Activated CD4-positive, CD25-positive, alpha-beta regulatory T cell treated with anti-CD3 and anti-CD28 coated beads, Interleukin-2, amount 50 U/mL, for 24 hours (primary cell): ENCODE measurements around the gene FHL3.

ENCODE experiments used
- ATAC-seq, 2 donors: fragments of 150-1000 bp; cut with Tn5 transposase; one replicate each; pipeline ENCODE4 v1.10.0; 2021; ENCODE audit warnings: mild to moderate bottlenecking in 1 of 2, moderate library complexity in 1 of 2

FHL3 gene

DNA sequence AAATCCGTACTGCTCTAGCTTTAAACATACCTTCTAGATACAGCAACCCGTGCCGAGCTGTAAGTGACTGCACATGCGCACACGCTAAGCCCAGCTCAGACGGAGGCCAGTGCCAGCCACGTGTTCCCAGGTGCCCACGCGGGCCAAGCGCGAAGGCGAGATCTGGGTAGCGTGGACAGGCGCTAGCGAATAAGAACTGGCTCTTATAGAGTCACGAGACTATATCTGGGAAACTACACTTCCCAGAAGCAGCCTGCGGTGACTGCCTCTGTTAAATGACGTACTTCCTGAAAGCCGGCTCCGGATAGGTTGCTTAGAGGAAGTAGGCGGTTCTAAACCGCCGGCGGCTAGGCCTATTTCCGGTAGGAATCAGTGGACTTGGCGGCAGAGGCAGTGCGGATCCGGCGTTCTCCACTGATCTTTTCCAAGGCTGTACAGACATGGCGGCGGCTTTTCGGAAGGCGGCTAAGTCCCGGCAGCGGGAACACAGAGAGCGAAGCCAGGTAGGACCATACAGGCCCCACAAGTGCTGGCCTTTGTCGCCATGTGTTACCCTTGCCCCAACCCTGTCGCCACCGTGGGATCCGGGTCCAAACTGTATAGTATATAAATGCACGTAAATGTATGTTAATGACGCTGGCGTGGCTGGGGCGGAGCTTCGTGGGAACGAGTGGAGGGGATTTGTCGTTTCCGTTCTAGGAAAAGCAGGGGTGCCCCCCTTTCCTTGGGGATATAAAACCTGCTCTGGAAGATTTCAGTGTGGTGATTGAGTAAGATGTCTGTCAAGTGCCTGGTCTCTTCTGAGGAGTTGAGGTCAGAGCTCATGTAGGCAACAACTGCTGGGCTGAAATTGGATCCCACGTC lies 7.3 kb upstream of the FHL3 start, which contains the start of gene UTP11:
Gene UTP11, plus strand, starts transcription at position 372 of the 864 bp plus-strand sequence. Its CDS starts 69 bp downstream, at position 441.
- peak; percentile 85 to 90 for ATAC-seq

DNA sequence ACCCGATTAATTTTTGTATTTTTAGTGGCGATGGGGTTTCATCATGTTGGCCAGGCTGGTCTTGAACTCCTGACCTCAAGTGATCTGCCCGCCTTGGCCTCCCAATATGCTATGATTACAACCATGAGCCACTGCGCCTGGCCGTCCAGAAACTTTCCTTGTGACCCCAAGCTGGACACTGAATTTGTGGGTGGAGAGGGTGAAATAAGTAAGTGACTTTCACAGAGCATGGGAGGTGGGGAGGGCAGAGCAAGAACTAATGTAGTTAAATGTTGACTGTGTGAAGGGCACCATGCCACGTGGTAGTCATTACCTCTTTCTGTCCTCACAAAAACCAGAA lies 4.5 kb upstream of the FHL3 start:
- no peak for ATAC-seq

DNA sequence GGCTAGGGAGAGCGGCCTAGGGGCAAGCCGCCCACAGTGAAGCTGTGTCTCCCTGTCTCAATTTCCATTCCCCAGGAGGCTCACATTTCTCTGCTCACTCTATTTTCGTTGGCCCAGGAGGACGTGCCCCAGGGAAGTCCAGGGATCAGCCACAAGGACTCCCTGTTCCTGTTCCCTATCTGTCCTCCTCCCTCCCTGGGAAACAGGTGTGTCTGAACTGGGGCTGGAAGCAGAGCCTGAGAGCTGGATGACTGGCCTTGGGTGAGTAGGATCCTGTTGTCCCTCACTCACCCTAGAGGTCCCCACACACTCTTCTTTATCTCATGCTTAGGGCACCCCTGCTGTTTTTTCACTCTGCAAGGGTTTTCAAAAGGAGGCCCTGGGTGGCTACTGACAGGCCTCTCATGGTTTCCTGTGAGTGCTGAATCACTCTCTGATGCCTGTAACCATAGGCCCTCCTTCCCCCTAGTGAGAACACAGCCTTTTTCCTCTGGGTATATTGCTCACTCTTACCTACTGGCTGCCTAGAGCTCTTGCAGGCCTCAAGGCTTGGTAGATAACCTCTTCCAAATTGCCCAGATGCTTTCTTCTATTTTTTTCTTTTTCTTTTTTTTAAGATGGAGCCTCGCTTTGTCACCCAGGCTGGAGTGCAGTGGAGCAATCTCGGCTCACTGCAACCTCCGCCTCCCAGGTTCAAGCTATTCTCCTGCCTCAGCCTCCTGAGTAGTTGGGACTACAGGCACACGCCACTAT lies 4.0 kb upstream of the FHL3 start:
- ATAC-seq, result peak; percentile 74 to 80

DNA sequence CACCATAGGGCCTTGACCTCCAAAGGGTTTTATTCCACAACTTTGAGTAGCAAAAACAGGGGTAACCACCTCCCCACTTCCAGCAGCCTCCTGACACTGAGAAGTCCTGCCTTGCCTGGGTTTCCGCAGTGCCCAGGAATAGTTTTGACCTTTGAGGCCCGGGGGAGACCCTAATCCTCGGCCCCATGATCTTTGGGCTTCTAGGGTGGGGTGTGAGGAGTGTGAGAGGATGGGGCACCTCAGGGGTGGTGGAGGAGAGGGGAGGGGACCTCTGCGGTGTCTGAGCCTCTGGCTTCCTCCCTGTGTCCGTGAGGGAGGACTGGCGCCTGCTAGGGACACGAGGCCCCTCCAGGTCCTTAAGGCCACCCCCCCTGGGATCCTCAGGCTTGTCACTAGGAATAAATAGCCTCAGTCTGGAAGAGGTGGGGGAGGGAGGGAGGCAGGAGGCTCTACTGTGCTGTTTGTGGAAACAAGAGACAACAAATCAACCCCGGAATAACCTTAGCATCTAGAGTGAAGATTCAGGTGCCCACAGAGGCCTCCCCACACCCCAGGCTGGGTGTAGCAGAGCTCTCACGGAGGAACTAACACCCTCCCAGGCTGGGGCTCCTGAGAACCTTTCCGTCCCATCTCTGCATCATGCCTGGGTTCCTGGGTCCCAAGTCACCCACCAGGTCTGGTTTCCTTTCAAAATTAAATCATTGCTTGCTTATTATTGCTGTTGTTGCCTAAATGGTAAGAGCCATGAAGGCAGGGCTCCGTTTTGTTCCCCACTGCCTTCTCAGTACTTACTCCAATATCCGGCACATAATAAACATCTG lies 904 bp upstream of the FHL3 start:
- ATAC-seq, result no peak

DNA sequence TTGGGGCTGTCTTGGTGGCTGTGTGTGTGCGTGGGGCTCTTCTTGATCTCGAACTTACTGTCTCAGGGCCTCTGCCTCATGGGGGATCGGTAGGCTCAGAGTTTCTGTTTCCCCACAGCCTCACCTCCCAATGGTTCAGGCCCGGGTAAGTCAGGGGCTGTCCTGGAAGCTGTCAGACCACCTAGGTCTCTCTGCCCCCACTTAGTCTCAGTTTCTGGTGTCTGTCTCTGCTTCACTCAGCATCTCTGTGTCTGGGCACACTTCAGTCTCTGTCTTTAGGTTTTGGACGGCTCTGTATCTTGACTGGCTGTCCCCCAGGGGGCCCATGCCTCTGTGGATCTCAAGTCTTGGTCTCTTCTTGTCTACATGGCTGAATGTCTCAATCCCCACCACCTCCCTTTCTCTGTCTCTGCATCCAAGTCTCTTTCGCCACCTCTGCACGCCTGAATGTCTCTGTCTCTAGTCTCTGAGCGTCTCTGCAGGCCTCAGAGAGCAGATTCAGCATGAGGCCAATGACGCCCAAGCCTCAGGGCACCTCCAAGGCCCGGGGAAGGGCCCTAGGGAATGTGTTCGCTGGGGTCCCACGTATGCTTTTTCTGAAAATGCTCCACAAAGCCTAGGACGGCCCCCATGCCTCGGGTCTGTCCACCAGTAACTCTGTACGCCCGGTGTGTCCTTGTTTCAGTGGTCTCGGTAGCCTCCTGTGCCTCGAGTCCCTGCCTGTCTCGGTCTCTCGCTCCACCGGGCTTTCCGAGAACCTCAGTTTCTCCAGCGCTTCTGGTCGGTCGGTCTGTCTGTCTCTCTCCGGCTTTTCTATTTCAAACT lies 818 bp downstream of the FHL3 start:
- ATAC-seq, result peak; percentile 30 to 32

DNA sequence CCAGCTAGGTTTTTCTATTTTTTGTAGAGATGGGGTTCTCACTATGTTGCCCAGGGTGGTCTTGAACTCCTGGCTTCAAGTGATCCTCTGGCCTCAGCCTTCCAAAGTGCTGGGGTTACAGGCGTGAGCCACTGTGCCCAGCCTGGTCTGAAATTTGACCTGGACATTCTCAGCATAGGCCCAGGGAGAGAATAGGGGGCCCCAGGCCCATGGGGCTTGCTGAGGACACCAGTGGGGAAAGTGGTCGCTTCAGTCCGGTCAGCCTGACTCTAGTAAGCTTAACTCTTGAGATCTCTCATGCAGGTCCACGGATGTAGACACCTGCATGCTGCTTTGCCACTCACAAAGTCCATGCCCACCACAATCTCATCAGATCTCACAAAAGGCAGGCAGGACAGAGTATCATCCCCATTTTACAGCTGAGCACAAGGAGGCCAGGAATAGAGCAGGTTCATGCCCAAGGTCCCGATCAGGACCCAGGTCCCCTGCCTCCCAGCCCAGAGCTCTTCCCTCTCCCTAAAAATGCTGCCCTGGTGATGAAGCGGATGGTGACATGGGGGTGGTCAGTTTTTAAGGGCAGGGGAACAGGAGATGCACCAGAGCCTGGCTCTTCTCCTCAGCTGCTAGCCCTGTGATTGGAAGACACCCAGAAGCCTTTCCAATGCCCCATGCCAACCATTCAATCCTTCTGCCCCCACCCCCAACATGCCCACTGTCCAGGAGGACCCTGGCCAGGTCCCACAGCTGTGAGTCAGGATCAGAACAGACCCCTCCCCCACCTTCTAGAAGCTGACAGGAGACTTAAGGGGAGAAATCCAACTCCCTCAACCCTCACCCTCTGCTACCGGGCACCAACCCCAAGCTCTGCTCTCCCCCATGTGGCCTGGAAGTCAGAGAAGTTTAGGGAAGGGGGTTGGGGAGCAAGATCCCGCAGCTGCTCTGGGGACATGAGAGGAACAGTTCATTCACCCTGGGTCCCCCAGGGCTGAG lies 1.8 kb downstream of the FHL3 start:
- ATAC-seq, result peak in 1 of 2 donors; percentile 4

DNA sequence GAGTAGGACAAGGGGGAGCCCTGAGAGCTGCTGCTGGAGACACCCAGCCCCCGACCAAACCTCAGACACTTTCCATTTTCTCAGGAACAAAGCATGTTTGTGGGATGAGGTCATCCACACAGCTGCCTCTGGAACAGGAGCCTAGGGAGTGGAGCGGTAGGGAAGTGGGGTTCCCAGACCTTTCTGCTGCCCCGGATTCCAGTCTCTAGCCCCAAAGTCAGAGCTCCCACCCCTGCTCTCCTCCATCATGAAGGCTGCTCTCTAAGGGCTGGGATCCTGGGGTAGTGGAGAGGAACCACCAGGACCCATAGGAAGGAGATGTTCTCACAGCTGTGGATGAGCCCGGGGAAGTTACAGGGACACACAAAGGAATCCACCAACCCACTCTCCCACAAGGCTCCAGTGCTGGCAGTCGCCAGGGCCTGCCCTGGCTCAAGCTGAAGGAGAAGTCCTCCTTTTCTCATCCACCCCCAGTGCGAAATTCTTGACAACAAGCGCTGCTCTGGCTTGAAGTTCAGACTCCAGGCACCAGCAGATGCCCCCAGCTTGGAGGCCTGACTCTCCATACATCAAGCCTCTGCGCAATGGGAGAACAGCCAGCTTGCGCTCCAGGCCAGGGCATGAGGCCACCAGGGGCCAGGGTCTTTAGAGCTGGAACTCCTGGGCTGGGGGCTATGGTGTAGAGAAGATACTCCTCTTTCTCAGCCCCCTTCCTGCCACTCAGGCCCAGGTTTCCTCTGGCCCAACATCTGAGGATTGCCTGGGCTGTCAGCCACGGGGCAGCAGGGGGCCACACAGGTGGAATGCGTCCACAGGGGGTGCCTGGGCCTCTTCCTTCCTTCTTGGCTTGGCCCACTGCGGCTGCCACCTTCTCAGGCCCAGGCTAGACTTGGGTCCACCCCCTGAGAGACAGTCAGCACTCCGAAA lies 4.5 kb downstream of the FHL3 start:
- no peak for ATAC-seq

DNA sequence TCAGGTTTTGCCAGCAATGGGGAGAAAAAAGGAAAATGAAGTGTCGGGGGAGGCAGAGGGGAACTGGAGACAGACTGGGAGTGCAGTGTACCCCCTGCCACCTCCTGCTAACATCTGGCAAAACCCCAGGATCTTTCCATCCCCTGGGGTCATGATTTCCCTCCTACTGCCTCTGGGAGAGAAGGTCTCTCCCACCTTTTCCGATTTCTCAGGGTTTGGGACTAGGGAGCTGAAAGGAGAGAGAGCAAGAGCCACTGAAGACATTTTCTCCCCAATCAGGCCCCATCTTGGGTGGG lies 5.1 kb downstream of the FHL3 start:
- ATAC-seq, result no peak

DNA sequence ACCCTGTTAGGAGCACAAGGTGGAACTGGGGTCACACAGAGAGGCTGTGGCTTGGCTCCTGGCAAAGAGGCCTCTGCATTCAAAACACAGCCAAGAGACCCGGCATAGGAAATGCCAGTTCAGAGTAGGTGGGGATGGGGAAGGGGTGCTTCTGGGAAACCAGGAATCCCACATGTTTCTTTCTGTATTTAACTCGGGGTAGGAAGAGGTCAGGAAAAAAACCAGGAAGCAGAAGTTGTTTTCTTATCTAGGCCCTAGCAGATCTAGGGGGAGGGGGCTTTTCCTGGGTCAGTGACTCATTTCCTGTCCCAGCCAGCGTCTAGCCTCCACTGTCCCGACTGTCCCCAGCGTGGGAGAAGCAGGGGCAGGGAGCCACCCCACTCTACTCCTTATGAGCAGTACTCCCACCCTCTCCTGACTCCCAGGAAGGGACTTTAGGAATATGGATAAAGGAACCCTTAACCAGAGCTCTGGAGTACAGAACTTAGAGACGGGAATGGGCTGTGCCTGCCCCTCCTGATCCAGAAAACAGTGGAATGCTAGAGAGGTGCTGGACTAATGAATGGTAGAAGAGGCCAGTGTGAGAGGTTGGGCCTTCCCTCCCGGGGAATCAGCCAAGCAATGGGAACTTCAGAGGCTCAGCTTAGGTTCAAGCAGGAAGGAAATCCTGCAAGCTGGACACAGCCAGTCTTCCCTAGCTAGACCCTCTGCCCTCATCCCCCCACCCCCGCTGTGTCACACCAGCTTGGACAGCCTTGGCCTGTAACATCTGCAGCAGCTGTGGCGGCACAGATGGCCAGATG lies 5.7 kb downstream of the FHL3 start:
- no peak for ATAC-seq

DNA sequence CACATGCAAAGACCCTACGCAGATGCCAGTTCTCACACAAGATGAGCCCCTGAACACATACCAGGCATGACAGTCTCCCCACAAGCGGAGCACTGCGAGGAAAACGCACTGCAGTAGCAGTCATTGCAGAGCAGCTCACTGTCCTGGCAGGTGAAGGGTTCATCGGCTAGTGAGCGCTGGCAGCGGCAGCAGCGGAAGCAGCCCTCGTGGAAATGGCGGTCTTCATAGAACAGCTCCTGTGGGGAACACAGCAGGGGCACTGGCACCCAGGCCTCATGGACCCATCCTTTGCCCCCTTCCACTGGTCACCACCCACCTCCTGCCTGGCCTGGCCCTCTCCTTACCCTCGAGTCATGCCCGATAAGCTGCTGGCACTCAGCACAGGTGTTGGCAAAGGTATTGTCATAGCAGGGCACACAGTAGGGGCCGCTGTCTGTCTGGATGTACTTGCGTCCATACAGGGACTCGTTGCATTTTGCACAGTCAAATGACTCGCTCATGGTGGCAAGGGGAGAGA lies 6.3 kb downstream of the FHL3 start:
- ATAC-seq, result no peak

DNA sequence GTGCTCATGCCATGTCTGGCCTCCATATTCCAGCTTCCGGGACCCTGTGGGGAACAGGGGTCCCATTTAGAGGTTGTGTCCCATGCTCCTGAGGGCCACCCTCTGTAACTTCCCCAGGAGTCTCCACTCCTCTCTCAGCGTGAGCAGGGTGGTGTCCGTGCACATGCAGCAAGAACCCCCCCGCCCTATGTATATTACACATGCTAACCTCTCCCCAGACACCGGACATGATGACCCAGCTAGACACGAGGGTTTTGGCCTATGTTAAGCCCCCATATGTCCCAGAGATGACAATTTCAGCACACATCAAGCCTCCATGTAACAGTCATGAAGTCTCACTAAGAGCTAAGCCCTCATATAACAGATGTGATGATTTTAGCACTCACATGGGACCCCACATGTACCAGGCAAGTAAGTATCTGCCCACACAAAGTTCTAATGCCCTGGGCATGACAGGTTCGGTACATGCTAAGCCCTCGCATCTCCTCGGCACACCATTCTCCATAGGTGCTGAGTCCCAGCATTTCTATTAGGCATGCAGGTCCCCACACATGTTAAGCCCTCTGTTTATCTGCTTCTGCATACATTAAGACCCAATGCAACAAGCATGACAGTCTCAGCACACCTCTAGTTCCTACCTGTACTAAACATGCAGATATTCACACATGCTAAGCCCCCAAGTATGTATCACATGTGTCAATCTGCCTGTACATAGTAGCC lies 7.1 kb downstream of the FHL3 start:
- no peak for ATAC-seq

DNA sequence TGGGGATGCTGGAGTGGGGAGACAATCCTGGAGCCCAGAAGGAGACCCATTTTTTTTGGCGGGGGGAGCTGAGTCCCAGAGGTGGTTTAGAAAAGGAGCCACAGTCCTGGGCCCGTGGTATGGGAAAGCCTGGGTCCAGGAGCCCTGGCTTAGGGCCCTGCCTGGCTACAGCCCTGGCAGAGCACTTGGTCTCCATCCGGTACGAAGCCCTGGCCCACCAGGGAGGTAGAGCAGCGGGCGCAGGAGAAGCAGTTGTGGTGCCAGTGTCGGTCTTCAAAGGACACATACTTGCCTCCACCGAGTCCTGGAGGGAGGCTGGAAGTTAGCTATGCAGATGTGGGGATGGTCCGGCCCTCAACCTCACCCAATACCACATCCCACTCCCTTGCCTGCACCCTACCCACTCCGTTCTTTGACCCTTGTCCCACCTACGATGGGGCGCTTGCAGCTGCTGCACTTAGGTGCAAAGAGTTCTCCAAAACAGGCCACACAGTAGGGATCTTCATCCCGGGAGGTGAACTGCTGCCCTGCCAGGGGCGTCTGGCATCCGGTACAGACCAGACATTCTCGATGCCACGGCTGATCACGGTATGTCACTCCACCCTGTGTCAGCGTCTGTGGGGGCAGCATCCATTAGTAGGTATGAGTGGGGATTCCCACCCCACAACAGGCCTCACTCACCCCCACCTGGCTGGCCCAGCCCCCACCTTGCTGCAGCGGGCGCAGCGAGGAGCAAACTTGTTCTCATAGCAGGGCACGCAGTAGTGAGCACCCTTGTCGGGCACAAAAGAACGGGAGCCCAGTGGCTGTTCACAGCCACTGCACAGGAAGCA lies 7.8 kb downstream of the FHL3 start:
- no peak for ATAC-seq

DNA sequence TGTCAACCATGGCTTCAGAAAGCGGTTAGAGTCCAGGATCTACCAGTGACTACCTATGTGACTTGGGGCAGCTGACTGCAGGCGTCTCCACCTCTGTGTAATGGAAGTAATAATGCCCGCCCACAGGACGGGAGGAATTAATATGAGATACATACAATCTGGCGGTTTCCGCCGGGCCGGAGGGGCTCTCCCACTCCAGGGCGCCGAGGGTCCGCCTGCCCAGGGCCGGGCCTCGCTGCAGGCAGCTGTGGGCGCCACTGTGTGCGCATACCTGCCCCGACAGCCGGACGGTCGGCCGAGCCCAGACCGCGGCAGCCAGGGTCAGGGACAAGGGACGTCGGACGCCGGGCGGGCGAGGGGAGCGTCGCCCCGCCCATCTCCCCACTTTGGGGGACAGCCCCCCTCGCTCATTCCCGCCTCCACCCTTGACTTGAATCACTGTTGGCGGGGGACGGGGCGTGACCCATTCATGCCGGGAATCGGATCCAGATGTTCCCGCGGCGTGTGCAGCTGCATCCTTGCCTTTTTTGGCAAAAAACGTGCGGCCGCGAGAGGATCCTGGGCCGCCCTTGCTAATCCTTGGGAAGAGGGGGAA lies 9.5 kb downstream of the FHL3 start:
- peak; percentile 38 to 81 for ATAC-seq

DNA sequence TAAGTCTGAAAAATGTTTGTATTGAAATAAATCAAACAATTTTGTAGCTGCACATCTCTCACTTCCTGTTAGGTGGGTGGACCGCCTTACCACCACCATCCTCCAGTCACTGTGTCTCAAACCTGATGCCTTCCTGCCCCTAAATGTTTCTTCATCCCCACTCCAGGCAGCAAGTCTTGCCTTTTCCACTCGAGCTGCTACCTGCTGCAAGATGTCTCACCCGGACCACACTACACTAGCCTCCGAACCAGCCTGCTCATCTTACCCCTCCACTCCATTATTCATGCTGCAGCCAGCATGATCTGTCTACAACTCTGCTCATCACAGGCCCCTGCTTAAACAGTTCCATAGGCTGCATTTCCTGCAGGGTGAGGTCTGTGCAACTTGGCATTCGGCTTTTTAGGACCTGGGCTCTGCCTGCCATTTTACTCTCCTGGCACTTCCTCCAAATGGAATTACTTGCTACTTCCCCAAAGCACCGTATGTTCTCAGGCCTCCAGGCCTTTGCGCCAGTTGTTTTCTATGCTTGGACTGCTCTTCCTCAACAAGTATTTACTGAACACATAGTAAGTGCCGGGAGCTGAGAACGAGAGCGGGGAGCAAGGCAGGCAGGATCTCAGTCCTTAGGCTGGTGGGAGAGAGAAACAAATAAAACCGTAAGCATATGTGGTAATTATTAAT lies 10.3 kb downstream of the FHL3 start:
- ATAC-seq, result peak in 1 of 2 donors; percentile 7

DNA sequence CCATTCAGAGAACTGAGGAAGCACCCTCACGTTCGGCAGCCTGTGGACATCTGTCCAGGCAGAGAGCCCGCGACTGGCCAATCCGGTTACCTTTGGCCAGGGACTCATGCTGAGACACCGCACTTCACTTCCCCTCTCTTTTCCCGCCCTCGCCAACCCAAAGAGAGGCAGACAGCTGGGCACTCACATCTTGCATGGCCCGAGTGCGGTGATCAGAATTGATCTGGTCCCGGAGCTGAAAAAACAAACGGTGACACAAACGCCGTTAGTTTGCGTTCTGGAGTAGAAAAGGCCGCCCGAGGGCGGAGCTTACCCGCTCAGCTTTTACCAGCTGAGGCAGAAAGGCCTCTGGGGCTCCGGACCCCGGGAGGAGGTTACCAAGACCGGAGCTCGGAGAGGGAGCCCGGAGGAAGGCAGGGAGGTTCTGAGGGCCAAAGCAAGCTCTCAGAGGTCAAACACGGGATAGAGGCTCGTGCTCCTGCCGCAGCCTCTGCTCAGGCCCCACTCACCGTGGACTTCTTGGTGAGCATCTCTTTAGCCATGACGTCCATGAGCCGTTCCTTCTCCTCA lies 15.9 kb downstream of the FHL3 start:
- ATAC-seq, result peak; percentile 21 to 23

DNA sequence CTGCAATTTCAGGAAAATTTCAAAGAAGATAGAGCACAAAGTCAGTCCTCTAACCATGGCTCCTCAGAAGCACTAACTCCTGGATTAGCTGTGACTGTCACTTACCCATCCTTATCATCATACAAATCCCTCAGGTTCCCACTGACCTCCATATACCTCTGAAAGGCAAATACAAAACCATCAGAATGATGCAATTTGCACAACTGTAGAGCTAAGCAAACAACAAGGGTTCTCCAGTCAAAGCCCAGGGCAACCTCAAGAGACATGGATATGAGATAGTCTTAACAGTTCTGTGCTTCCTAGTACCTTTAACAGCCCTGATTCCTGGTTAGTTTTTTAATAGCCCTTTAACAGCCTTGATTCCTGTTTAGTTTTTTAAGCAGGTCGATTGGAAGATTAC lies 17.6 kb downstream of the FHL3 start:
- ATAC-seq, result no peak
